ENCODE results near the gene CACNB1.

The CACNB1 gene

GRCh38 chr17:39200070-39200879, 2.8 kb upstream of the CACNB1 start, which contains the start of gene RPL19:
TSS of gene RPL19 (plus strand) at chr17:39200283. CDS start at chr17:39200345, 62 bp downstream.
- peak; percentile 84 to 88 for DNase-seq

- peak in 1 of 2 experiments; percentile 94 for DNase-seq
Measured at GRCh38 chr17:39199820-39200069, 2.3 kb upstream of the CACNB1 start.

GRCh38 chr17:39198186-39198566, 707 bp upstream of the CACNB1 start:
- DNase-seq: no peak

- peak in 1 of 2 experiments; percentile 27 for DNase-seq
Measured at GRCh38 chr17:39196808-39197291, 619 bp downstream of the CACNB1 start.

- DNase-seq: no peak
Measured at GRCh38 chr17:39196241-39196807, 1.1 kb downstream of the CACNB1 start.

GRCh38 chr17:39195568-39196160, 1.8 kb downstream of the CACNB1 start:
- DNase-seq: no peak

GRCh38 chr17:39194985-39195524, 2.4 kb downstream of the CACNB1 start:
- DNase-seq: no peak

- DNase-seq: no peak
Measured at GRCh38 chr17:39194089-39194984, 3.1 kb downstream of the CACNB1 start.

GRCh38 chr17:39193346-39193745, 4.1 kb downstream of the CACNB1 start:
- DNase-seq: no peak

GRCh38 chr17:39192901-39193300, 4.6 kb downstream of the CACNB1 start:
- no peak for DNase-seq

- DNase-seq: no peak
Measured at GRCh38 chr17:39191750-39192510, 5.5 kb downstream of the CACNB1 start.

GRCh38 chr17:39187152-39187830, 10.2 kb downstream of the CACNB1 start:
- no peak for DNase-seq

GRCh38 chr17:39186481-39187002, 10.9 kb downstream of the CACNB1 start:
- DNase-seq: peak in 1 of 2 experiments; percentile 8

GRCh38 chr17:39183720-39184119, 13.7 kb downstream of the CACNB1 start:
- DNase-seq: no peak

- no peak for DNase-seq
Measured at GRCh38 chr17:39183045-39183444, 14.4 kb downstream of the CACNB1 start.

- DNase-seq: no peak
Measured at GRCh38 chr17:39181303-39181702, 16.2 kb downstream of the CACNB1 start.

- no peak for DNase-seq
Measured at GRCh38 chr17:39178536-39178935, 18.9 kb downstream of the CACNB1 start.

GRCh38 chr17:39177256-39177655, 20.2 kb downstream of the CACNB1 start:
- no peak for DNase-seq

- DNase-seq: no peak
Measured at GRCh38 chr17:39175695-39176093, 21.8 kb downstream of the CACNB1 start.

GRCh38 chr17:39174920-39175694, 22.4 kb downstream of the CACNB1 start:
- DNase-seq: peak in 1 of 2 experiments; percentile 66
